B cell (primary cell): Measurements from ENCODE around the gene LSM3. TPM values are rescaled to one million over a fixed set of nuclear protein-coding genes. Genes with fewer than 3 reads are reported as not detected.

Source experiments
- ATAC-seq: fragments of 200-7000 bp; cut with Tn5 transposase; one replicate; pipeline ENCODE4 v1.10.0; 2021; ENCODE audit warnings: low read depth, mild to moderate bottlenecking, moderate number of reproducible peaks, moderate library complexity
- CTCF ChIA-PET: fragments of 350-600 bp; sonication (Branson Sonifier 250); formaldehyde crosslinking; loops from one replicate; lab custom pipeline; 2021; ENCODE audit warnings: antibody characterized with exemption, inconsistent platforms; lab: Charles Lee
- POLR2A ChIA-PET: fragments of 350-600 bp; sonication (Branson Sonifier 250); formaldehyde crosslinking; loops from one replicate; lab custom pipeline; 2021; ENCODE audit warnings: antibody characterized with exemption; lab: Charles Lee
- DNase-seq: peaks from one replicate; pipeline ENCODE4 v3.0.0; 2013
- H2AFZ ChIP-seq: 2 replicates; pipeline ENCODE4 v1.6.1; 2012; ENCODE audit warnings: mild to moderate bottlenecking, low read depth, low read length; ENCODE audit not compliant: insufficient read depth, poor library complexity, severe bottlenecking
- H3K27ac ChIP-seq, 2 donors: 1 replicate in 1 of 2; 2 replicates in 1 of 2; pipeline ENCODE4 v1.5.1; 2012 to 2013; ENCODE audit warnings: low read length in 2 of 2, mild to moderate bottlenecking in 2 of 2, moderate library complexity in 1 of 2
- H3K27me3 ChIP-seq, 4 experiments: fragments of 200-600 bp in 1 of 4; sonication (generic) in 1 of 4; replicated peaks in 1 of 4; 1 replicate in 2 of 4; 2 replicates in 2 of 4; pipeline versions ENCODE4 v1.6.1 to v1.7.0; 2013 to 2016; ENCODE audit warnings: low read length in 3 of 4, mild to moderate bottlenecking in 2 of 4, mixed read lengths in 1 of 4, moderate library complexity in 1 of 4; ENCODE audit not compliant: insufficient read depth in 4 of 4, control insufficient read depth in 3 of 4; ENCODE audit errors: control extremely low read depth in 1 of 4
- H3K36me3 ChIP-seq, 2 experiments: replicated peaks in 1 of 2; 1 replicate in 1 of 2; 2 replicates in 1 of 2; pipeline versions ENCODE4 v1.6.1 to v1.7.1; 2013; ENCODE audit warnings: low read length in 1 of 2; ENCODE audit not compliant: insufficient read depth in 2 of 2, control insufficient read depth in 1 of 2; ENCODE audit errors: control extremely low read depth in 1 of 2, extremely low read depth in 1 of 2
- H3K4me1 ChIP-seq, 2 donors: fragments of 200-600 bp in 1 of 2; sonication (generic) in 1 of 2; 1 replicate in 1 of 2; 2 replicates in 1 of 2; pipeline versions ENCODE4 v1.5.1 to v1.6.1; 2013 to 2017; ENCODE audit warnings: low read length in 2 of 2; ENCODE audit not compliant: control insufficient read depth in 2 of 2, insufficient read depth in 2 of 2
- H3K4me2 ChIP-seq: replicated peaks from 2 replicates; pipeline ENCODE3; 2012; ENCODE audit warnings: mild to moderate bottlenecking, low read depth, low read length; ENCODE audit not compliant: poor library complexity, severe bottlenecking
- H3K4me3 ChIP-seq, 5 experiments: fragments of 200-600 bp in 1 of 5; sonication (generic) in 1 of 5; 1 replicate in 3 of 5; 2 replicates in 2 of 5; pipeline versions ENCODE4 v1.5.1 to v1.7.0; 2011 to 2016; ENCODE audit warnings: low read length in 4 of 5, mild to moderate bottlenecking in 4 of 5, low read depth in 2 of 5, control low read depth in 1 of 5, moderate library complexity in 1 of 5; ENCODE audit not compliant: insufficient read depth in 1 of 5; ENCODE audit errors: control extremely low read depth in 1 of 5, extremely low read depth in 1 of 5
- H3K79me2 ChIP-seq: fragments of 200-600 bp; sonication (generic); one replicate; pipeline ENCODE4 v1.6.0; 2016; ENCODE audit warnings: low read length; ENCODE audit not compliant: control insufficient read depth, insufficient read depth
- H3K9ac ChIP-seq: fragments of 200-600 bp; sonication (generic); 2 replicates; pipeline ENCODE4 v1.6.1; 2017; ENCODE audit warnings: mild to moderate bottlenecking, low read length, moderate library complexity
- H3K9me3 ChIP-seq, 3 donors: one replicate each; pipeline versions ENCODE4 v1.6.1 to v1.7.1; 2013; ENCODE audit warnings: low read length in 2 of 3; ENCODE audit not compliant: control insufficient read depth in 2 of 3, insufficient read depth in 1 of 3; ENCODE audit errors: control extremely low read depth in 1 of 3
- H4K20me1 ChIP-seq: 2 replicates; pipeline ENCODE4 v1.6.0; 2012; ENCODE audit warnings: mild to moderate bottlenecking, low read length; ENCODE audit not compliant: insufficient read depth, control insufficient read depth, poor library complexity, severe bottlenecking
- H3K27ac Mint-ChIP-seq: one replicate; pipeline ENCODE4 v1.8.0; 2021; ENCODE audit warnings: mixed read lengths
- H3K27me3 Mint-ChIP-seq: one replicate; pipeline ENCODE4 v1.8.0; 2021; ENCODE audit warnings: mixed read lengths
- H3K4me1 Mint-ChIP-seq: one replicate; pipeline ENCODE4 v1.8.0; 2021; ENCODE audit warnings: mixed read lengths
- H3K4me3 Mint-ChIP-seq: one replicate; pipeline ENCODE4 v1.8.0; 2021; ENCODE audit warnings: mixed read lengths
- H3K9me3 Mint-ChIP-seq: one replicate; pipeline ENCODE4 v1.8.0; 2022; ENCODE audit warnings: mixed read lengths; ENCODE audit not compliant: insufficient read depth
- EZH2 ChIP-seq: IDR thresholded peaks from 2 replicates; pipeline ENCODE4 v1.6.1; 2012; ENCODE audit warnings: borderline replicate concordance, low read depth, mild to moderate bottlenecking, moderate library complexity, low read length; ENCODE audit not compliant: insufficient read depth, poor library complexity, severe bottlenecking
- WGBS: methylation state at CpG from one replicate; pipeline ENCODE4 v1.1.5; 2013; ENCODE audit warnings: missing lambda C conversion rate; ENCODE audit not compliant: insufficient coverage; 5-methylcytosine and 5-hydroxymethylcytosine counted together
- intact Hi-C: fragments of 100-400 bp; cut with micrococcal nuclease; formaldehyde crosslinking; loops from one replicate; pipeline ENCODE4 v1.10.0; 2022
- polyA plus RNA-seq: library from polyadenylated mRNA; depleted of rRNA; stranded (reverse); fragments of >200 nt; gene quantifications from 2 replicates; pipeline ENCODE4 v1.2.3, GENCODE V29; 2012
- total RNA-seq, 2 donors: library from RNA; stranded (reverse); fragments of 120-200 nt in 1 of 2; gene quantifications; 1 replicate in 1 of 2; 2 replicates in 1 of 2; pipeline versions ENCODE4 v1.2.3 to v1.2.4, GENCODE V29; 2013 to 2022
- TF ChIP-seq, protein P1 (sequence below): fragments of 200-600 bp; IDR thresholded peaks from one replicate; pipeline ENCODE4 v1.8.0; 2022; ENCODE audit warnings: antibody characterized with exemption, mild to moderate bottlenecking

The LSM3 gene
- total and polyA plus RNA-seq, 2 donors (not counting 1 experiment from before 2014, with no cell fraction given): 2.8 to 10.0 TPM

DNA sequence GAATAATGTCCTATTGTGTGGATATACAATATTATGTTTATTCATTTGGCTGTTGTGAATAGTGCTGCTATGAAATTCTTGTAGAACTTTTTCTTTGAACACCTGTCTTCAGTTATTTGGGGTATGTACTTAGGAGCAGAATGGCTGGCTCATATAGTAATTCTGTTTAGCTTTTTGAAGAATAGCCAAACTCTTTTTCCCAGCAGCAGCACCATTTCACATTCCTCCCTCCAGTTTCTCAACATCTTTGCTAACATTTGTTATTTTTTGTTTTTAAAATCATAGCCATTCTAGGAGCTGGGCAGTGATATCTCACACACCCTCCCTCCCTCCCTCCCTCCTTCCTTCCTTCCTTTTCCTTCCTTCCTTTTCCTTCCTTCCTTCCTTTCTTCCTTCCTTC lies 39.7 kb downstream of the LSM3 start:
- Histone ChIP-seq H3K9ac (no peak overlapping the region), H3K9me3 (peaks cover 3 to 6% (median 5%) of the 10 kb centered on the region in 3 donors), H3K4me1 (no peaks in the 10 kb centered on the region), H3K79me2 (no peaks in the 10 kb centered on the region), H3K4me3 (no peak overlapping the region), H4K20me1 (no peaks in the 10 kb centered on the region), H3K4me2 (no peak overlapping the region), H3K27me3 (peaks cover 0 to 5% (median 0%) of the 10 kb centered on the region in 4 experiments), H3K27ac (no peak overlapping the region), H2AFZ (no peak overlapping the region), H3K36me3 (no peaks in the 10 kb centered on the region)
- intact Hi-C loops: no loop called here
- H3K4me3 Mint-ChIP-seq: no peak overlapping the region
- TF ChIP-seq EZH2: no peak
- TF ChIP-seq, protein P1, sequence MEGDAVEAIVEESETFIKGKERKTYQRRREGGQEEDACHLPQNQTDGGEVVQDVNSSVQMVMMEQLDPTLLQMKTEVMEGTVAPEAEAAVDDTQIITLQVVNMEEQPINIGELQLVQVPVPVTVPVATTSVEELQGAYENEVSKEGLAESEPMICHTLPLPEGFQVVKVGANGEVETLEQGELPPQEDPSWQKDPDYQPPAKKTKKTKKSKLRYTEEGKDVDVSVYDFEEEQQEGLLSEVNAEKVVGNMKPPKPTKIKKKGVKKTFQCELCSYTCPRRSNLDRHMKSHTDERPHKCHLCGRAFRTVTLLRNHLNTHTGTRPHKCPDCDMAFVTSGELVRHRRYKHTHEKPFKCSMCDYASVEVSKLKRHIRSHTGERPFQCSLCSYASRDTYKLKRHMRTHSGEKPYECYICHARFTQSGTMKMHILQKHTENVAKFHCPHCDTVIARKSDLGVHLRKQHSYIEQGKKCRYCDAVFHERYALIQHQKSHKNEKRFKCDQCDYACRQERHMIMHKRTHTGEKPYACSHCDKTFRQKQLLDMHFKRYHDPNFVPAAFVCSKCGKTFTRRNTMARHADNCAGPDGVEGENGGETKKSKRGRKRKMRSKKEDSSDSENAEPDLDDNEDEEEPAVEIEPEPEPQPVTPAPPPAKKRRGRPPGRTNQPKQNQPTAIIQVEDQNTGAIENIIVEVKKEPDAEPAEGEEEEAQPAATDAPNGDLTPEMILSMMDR: no peak
- ChIA-PET CTCF (interaction anchor here (1.6 to 2.3 kb wide), 2 partner anchors 15 to 43 kb away, joined by 5 to 6 read pairs; no protein-coding TSS in a partner anchor), POLR2A (no interaction called here)
- no peaks in the 10 kb centered on the region for H3K4me1 Mint-ChIP-seq
- DNase-seq: no peak
- no peak overlapping the region for H3K27ac Mint-ChIP-seq
- H3K9me3 Mint-ChIP-seq: peaks cover 6% of the 10 kb centered on the region
- ATAC-seq: no peak
- peaks cover 4% of the 10 kb centered on the region for H3K27me3 Mint-ChIP-seq

DNA sequence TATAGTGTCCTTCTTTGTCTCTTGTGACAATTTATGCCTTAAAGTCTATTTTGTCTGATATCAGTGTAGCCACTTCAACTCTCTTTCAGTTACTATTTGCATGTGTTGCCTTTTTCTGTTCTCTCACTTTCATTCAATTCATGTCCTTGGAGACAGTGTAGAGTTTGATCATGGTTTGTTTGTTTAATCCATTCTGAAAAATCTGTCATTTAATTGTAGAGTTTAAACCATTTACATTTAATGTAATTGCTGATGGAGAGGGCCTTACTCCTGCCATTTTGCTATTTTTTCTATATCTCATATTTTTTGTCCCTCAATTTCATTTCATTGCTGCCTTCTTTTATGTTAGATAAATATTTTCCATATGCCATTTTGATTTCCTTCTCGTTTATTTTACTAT lies 42.3 kb downstream of the LSM3 start:
- Mint-ChIP-seq H3K27ac (no peak overlapping the region), H3K4me3 (no peak overlapping the region), H3K27me3 (peaks cover 14% of the 10 kb centered on the region), H3K9me3 (peaks cover 6% of the 10 kb centered on the region), H3K4me1 (peaks cover 9% of the 10 kb centered on the region)
- H3K36me3 ChIP-seq: no peaks in the 10 kb centered on the region
- no peak for TF ChIP-seq EZH2
- TF ChIP-seq, protein P1: no peak
- H4K20me1 ChIP-seq: no peaks in the 10 kb centered on the region
- no CpG with 5 or more reads among the region's 1 CpG for WGBS
- no peaks in the 10 kb centered on the region for H3K79me2 ChIP-seq
- intact Hi-C loops: no loop called here
- H3K27me3 ChIP-seq: peaks cover 0 to 8% (median 0%) of the 10 kb centered on the region in 4 experiments
- no peak overlapping the region for H3K27ac ChIP-seq
- POLR2A ChIA-PET: no interaction called here
- ATAC-seq (no peak), DNase-seq (no peak)
- H2AFZ ChIP-seq: no peak overlapping the region
- no peak overlapping the region for H3K4me3 ChIP-seq
- H3K9me3 ChIP-seq: peaks cover 3 to 6% (median 5%) of the 10 kb centered on the region in 3 donors
- no peak overlapping the region for H3K9ac ChIP-seq
- CTCF ChIA-PET: no interaction called here
- H3K4me1 ChIP-seq: peaks cover 0 to 4% of the 10 kb centered on the region in 2 donors
- no peak overlapping the region for H3K4me2 ChIP-seq
